ENCODE results near the gene NEUROG2. TPM values are rescaled to one million over a fixed set of nuclear protein-coding genes. Genes with fewer than 3 reads are reported as not detected.

NEUROG2 gene
- total RNA-seq, 1 experiment from 2014 or later: not detected

Other genes with a start within 250 kb of the NEUROG2 start
- 7.0 and 9.7 TPM in 2 replicates for gene TIFA, start 230.3 kb downstream of the NEUROG2 start, total RNA-seq (2022)
- 20.3 and 41.0 TPM in 2 replicates for gene ALPK1, start 218.8 kb downstream of the NEUROG2 start, total RNA-seq (2022)
- gene ZGRF1, start 120.7 kb upstream of the NEUROG2 start, total RNA-seq (2022): 6.1 and 6.9 TPM in 2 replicates
- 33.8 and 36.3 TPM in 2 replicates for gene LARP7, start 121.0 kb upstream of the NEUROG2 start, total RNA-seq (2022)